Measurements from ENCODE around the gene CHCHD6.

The CHCHD6 gene

GRCh38 chr3:126704494-126705214, 614 bp downstream of the CHCHD6 start:
- no peak for DNase-seq (ENCODE audit: low spot score)

GRCh38 chr3:126706631-126707030, 2.6 kb downstream of the CHCHD6 start:
- no peak for FAIRE-seq
- DNase-seq (ENCODE audit: low spot score), result no peak

More at GRCh38 chr3:126704494-126705214, 614 bp downstream of the CHCHD6 start:
- FAIRE-seq, result no peak

- no peak for FAIRE-seq
- no peak for DNase-seq (ENCODE audit: low spot score)
These were observed 7.2 kb downstream of the CHCHD6 start for GRCh38 chr3:126711121-126711760.

- FAIRE-seq (no peak), DNase-seq (ENCODE audit: low spot score) (no peak)
These were observed 9.2 kb downstream of the CHCHD6 start for GRCh38 chr3:126713199-126713598.

GRCh38 chr3:126714276-126714900, 10.3 kb downstream of the CHCHD6 start:
- DNase-seq (ENCODE audit: low spot score) (no peak), FAIRE-seq (no peak)

- FAIRE-seq (no peak), DNase-seq (ENCODE audit: low spot score) (no peak)
These were observed 10.9 kb downstream of the CHCHD6 start for GRCh38 chr3:126714921-126715320.

- FAIRE-seq, result no peak
- no peak for DNase-seq (ENCODE audit: low spot score)
These were observed 11.4 kb downstream of the CHCHD6 start for GRCh38 chr3:126715432-126715831.

GRCh38 chr3:126716057-126716456, 12.0 kb downstream of the CHCHD6 start:
- DNase-seq (ENCODE audit: low spot score), result no peak

GRCh38 chr3:126718561-126719445, 14.8 kb downstream of the CHCHD6 start:
- DNase-seq (ENCODE audit: low spot score) (no peak), FAIRE-seq (no peak)

More at GRCh38 chr3:126716057-126716456, 12.0 kb downstream of the CHCHD6 start:
- FAIRE-seq, result no peak

- no peak for FAIRE-seq
- no peak for DNase-seq (ENCODE audit: low spot score)
These were observed 16.6 kb downstream of the CHCHD6 start for GRCh38 chr3:126720596-126720995.

- DNase-seq (ENCODE audit: low spot score) (no peak), FAIRE-seq (no peak)
These were observed 17.2 kb downstream of the CHCHD6 start for GRCh38 chr3:126721246-126721645.

GRCh38 chr3:126723237-126723636, 19.2 kb downstream of the CHCHD6 start:
- DNase-seq (ENCODE audit: low spot score) (no peak), FAIRE-seq (no peak)

GRCh38 chr3:126723801-126724200, 19.8 kb downstream of the CHCHD6 start:
- DNase-seq (ENCODE audit: low spot score), result no peak
- FAIRE-seq, result no peak

GRCh38 chr3:126728680-126729079, 24.6 kb downstream of the CHCHD6 start:
- FAIRE-seq, result no peak

GRCh38 chr3:126730376-126730775, 26.3 kb downstream of the CHCHD6 start:
- FAIRE-seq (no peak), DNase-seq (ENCODE audit: low spot score) (no peak)

More at GRCh38 chr3:126728680-126729079, 24.6 kb downstream of the CHCHD6 start:
- DNase-seq (ENCODE audit: low spot score), result no peak

- FAIRE-seq (no peak), DNase-seq (ENCODE audit: low spot score) (no peak)
These were observed 27.0 kb downstream of the CHCHD6 start for GRCh38 chr3:126731044-126731443.

GRCh38 chr3:126732281-126733060, 28.4 kb downstream of the CHCHD6 start:
- no peak for FAIRE-seq
- DNase-seq (ENCODE audit: low spot score), result no peak

- no peak for FAIRE-seq
- DNase-seq (ENCODE audit: low spot score), result no peak
These were observed 29.0 kb downstream of the CHCHD6 start for GRCh38 chr3:126733061-126733430.

GRCh38 chr3:126734106-126734723, 30.2 kb downstream of the CHCHD6 start:
- FAIRE-seq, result no peak
- DNase-seq (ENCODE audit: low spot score), result no peak

GRCh38 chr3:126737527-126737926, 33.5 kb downstream of the CHCHD6 start:
- FAIRE-seq (no peak), DNase-seq (ENCODE audit: low spot score) (no peak)
